Smooth muscle cell (in vitro differentiated cells): ENCODE measurements around the gene ATF4. TPM values are rescaled to one million over a fixed set of nuclear protein-coding genes. Genes with fewer than 3 reads are reported as not detected.

Experiments used
- DNase-seq: peaks from one replicate; lab custom pipeline; 2025; ENCODE audit not compliant: unreplicated experiment; lab: John Stamatoyannopoulos, UW
- H2AFZ ChIP-seq: fragments of 200-600 bp; sonication (generic); 2 replicates; pipeline ENCODE4 v1.6.0; 2016; ENCODE audit warnings: antibody characterized with exemption, low read depth, mild to moderate bottlenecking
- H3F3A ChIP-seq: fragments of 200-600 bp; sonication (generic); 2 replicates; pipeline ENCODE4 v1.6.0; 2017; ENCODE audit warnings: antibody characterized with exemption, low read depth
- H3K27ac ChIP-seq: fragments of 200-600 bp; sonication (generic); 2 replicates; pipeline ENCODE4 v1.5.1; 2016; ENCODE audit warnings: low read depth, mild to moderate bottlenecking
- H3K27me3 ChIP-seq: fragments of 200-600 bp; sonication (generic); 2 replicates; pipeline ENCODE4 v1.6.1; 2016; ENCODE audit warnings: low read depth, mild to moderate bottlenecking
- H3K36me3 ChIP-seq: fragments of 200-600 bp; sonication (generic); 2 replicates; pipeline ENCODE4 v1.5.1; 2016; ENCODE audit warnings: low read depth
- H3K4me1 ChIP-seq: fragments of 200-600 bp; sonication (generic); 2 replicates; pipeline ENCODE4 v1.5.1; 2016; ENCODE audit warnings: low read depth
- H3K4me2 ChIP-seq: fragments of 200-600 bp; sonication (generic); 2 replicates; pipeline ENCODE4 v1.6.0; 2016; ENCODE audit warnings: mild to moderate bottlenecking
- H3K4me3 ChIP-seq: fragments of 200-600 bp; sonication (generic); 2 replicates; pipeline ENCODE4 v1.5.1; 2016; ENCODE audit warnings: mild to moderate bottlenecking
- H3K79me2 ChIP-seq: fragments of 200-600 bp; sonication (generic); 2 replicates; pipeline ENCODE4 v1.6.0; 2016; ENCODE audit warnings: low read depth, mild to moderate bottlenecking
- H3K9ac ChIP-seq: fragments of 200-600 bp; sonication (generic); 2 replicates; pipeline ENCODE4 v1.6.0; 2016; ENCODE audit warnings: low read depth
- H3K9me3 ChIP-seq: fragments of 200-600 bp; sonication (generic); replicated peaks from 2 replicates; pipeline ENCODE4 v1.5.1; 2016; ENCODE audit warnings: low read depth
- H4K20me1 ChIP-seq: fragments of 200-600 bp; sonication (generic); 2 replicates; pipeline ENCODE4 v1.6.0; 2016; ENCODE audit warnings: low read depth
- WGBS: methylation state at CpG from one replicate; pipeline ENCODE4 v1.1.7; 2016; ENCODE audit warnings: low lambda C conversion rate; 5-methylcytosine and 5-hydroxymethylcytosine counted together
- polyA plus RNA-seq: library from polyadenylated mRNA; unstranded; fragments of >200 nt; fragmentation: Nextera tagmentation; extraction: Ambion mirVana; gene quantifications from 2 replicates; pipeline ENCODE4 v1.2.1, GENCODE V29; 2016
- total RNA-seq: library from RNA; depleted of rRNA; stranded (reverse); fragments of >200 nt; gene quantifications from 2 replicates; pipeline ENCODE4 v1.2.3, GENCODE V29; 2014
- TF ChIP-seq, protein P1 (sequence below): fragments of 200-600 bp; sonication (generic); IDR thresholded peaks from 2 replicates; pipeline ENCODE4 v1.5.1; 2017; ENCODE audit warnings: borderline replicate concordance, mild to moderate bottlenecking, antibody characterized with exemption; ENCODE audit not compliant: insufficient read depth, poor library complexity, severe bottlenecking

ATF4 gene
- total and polyA plus RNA-seq, 2 experiments from 2014 or later = 288 to 421 TPM

DNA sequence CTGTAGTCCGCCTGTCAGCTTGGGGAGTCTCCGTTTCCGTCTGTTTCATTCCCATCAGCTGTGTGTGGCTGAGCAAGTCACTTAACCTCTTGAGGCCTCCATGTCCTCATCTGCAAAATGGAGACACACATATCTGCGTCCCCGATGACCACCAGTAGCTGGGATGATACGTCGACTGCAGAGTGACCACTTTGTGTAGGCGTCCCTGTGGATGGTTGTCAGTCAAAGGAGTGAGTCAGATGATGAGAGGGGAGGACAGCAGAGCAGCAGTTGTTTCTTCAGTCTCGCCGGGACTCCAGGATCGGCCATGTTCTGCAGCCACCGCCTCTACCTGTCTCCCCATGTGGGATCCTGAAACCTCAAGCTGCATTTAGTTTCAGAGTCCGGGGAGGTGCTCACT lies 43.7 kb upstream of the ATF4 start:
- TF ChIP-seq, protein P1, sequence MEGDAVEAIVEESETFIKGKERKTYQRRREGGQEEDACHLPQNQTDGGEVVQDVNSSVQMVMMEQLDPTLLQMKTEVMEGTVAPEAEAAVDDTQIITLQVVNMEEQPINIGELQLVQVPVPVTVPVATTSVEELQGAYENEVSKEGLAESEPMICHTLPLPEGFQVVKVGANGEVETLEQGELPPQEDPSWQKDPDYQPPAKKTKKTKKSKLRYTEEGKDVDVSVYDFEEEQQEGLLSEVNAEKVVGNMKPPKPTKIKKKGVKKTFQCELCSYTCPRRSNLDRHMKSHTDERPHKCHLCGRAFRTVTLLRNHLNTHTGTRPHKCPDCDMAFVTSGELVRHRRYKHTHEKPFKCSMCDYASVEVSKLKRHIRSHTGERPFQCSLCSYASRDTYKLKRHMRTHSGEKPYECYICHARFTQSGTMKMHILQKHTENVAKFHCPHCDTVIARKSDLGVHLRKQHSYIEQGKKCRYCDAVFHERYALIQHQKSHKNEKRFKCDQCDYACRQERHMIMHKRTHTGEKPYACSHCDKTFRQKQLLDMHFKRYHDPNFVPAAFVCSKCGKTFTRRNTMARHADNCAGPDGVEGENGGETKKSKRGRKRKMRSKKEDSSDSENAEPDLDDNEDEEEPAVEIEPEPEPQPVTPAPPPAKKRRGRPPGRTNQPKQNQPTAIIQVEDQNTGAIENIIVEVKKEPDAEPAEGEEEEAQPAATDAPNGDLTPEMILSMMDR = no peak
- Histone ChIP-seq H4K20me1 (peaks cover 98% of the 10 kb centered on the region), H3K9me3 (no peaks in the 10 kb centered on the region), H3K79me2 (peaks cover 19% of the 10 kb centered on the region), H3K4me3 (no peak overlapping the region), H3K9ac (no peak overlapping the region), H3K27me3 (no peaks in the 10 kb centered on the region), H3K36me3 (no peaks in the 10 kb centered on the region), H3F3A (peaks cover 24% of the 10 kb centered on the region), H3K4me1 (peaks cover 30% of the 10 kb centered on the region), H3K4me2 (no peak overlapping the region), H3K27ac (no peak overlapping the region), H2AFZ (no peak overlapping the region)
- DNase-seq = no peak
- WGBS = 83% methylated on average over 13 of the region's 13 CpGs

DNA sequence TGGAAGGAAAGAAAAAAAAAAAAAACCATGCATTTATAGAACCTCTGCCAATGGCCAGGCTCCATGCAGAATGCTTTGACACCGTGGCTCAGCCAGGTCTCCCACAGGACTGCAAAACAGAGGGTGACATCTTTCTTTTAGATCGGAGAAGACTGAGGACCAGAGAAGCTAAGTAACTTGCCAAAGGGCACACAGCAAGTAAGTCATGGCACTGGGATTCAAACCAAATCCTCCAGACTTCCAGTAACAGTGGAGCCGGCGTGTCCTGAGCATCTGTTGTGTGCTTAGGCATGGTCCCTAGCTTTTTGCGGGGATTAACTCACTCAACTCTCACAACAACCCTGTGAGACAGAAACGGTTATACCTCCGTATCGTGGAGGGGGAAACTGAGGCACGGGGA lies 42.8 kb upstream of the ATF4 start:
- TF ChIP-seq, protein P1 = no peak
- no peak overlapping the region for H3K9ac ChIP-seq
- H3F3A ChIP-seq = peaks cover 17% of the 10 kb centered on the region
- no peak overlapping the region for H2AFZ ChIP-seq
- peaks cover 21% of the 10 kb centered on the region for H3K4me1 ChIP-seq
- H3K4me3 ChIP-seq = no peak overlapping the region
- no peak for DNase-seq
- H3K36me3 ChIP-seq = no peaks in the 10 kb centered on the region
- 95% methylated on average over 9 of the region's 9 CpGs for WGBS
- no peaks in the 10 kb centered on the region for H3K9me3 ChIP-seq
- no peak overlapping the region for H3K4me2 ChIP-seq
- H3K27ac ChIP-seq = no peak overlapping the region
- no peaks in the 10 kb centered on the region for H3K27me3 ChIP-seq
- peaks cover 94% of the 10 kb centered on the region for H4K20me1 ChIP-seq
- peaks cover 19% of the 10 kb centered on the region for H3K79me2 ChIP-seq

DNA sequence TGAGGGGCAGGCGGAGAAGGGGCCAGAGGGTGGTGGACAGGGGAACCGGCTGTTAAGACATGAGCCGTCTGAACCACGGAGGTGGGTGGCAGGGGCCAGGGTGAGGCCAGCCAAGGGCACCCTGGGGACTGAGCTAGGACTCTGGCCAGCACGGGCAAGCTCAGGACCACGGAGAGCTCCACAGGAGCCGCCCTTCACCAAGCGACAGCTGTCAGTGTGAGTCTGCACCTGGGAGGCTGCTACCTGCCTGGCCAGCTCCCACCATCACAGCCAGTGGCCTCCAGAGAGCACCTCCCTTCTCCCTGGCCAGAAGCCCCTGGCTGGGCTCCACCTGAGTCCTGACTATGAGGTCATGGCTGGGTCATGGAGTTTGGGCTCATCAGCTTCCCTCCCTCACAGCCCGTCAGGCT lies 41.9 kb upstream of the ATF4 start:
- H4K20me1 ChIP-seq = peaks cover 85% of the 10 kb centered on the region
- H3K4me2 ChIP-seq = no peak overlapping the region
- DNase-seq = no peak
- TF ChIP-seq, protein P1 = no peak
- no peaks in the 10 kb centered on the region for H3K36me3 ChIP-seq
- peaks cover 19% of the 10 kb centered on the region for H3K79me2 ChIP-seq
- H3K9me3 ChIP-seq = no peaks in the 10 kb centered on the region
- H3K9ac ChIP-seq = no peak overlapping the region
- no peak overlapping the region for H3K27ac ChIP-seq
- H3K4me3 ChIP-seq = no peak overlapping the region
- H2AFZ ChIP-seq = no peak overlapping the region
- no peaks in the 10 kb centered on the region for H3K27me3 ChIP-seq
- H3K4me1 ChIP-seq = peaks cover 13% of the 10 kb centered on the region
- H3F3A ChIP-seq = peaks cover 10% of the 10 kb centered on the region
- 67% methylated on average over 9 of the region's 9 CpGs for WGBS

DNA sequence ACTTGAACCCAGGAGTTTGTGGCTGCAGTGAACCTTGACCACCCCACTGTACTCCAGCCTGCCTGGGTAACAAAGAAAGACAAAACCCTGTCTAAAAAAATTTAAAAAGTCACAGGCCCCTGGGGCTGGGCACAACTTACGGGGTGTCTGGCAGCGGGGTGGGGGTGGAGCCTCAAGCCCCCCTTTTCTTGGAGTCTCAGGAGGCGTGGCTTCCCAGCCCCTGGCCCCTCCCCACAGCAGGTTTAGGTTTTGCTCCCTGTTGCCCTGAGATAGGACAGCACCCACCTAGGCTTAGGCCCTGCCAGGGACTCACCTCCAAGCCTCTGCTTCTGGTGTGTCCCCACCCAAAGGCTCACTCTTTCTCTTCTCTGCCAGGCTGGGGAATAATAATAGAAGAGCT lies 41.1 kb upstream of the ATF4 start:
- Histone ChIP-seq H3K9ac (no peak overlapping the region), H3K4me1 (peaks cover 9% of the 10 kb centered on the region), H3K36me3 (no peaks in the 10 kb centered on the region), H4K20me1 (peaks cover 77% of the 10 kb centered on the region), H2AFZ (no peak overlapping the region), H3K4me3 (no peak overlapping the region), H3K79me2 (peaks cover 19% of the 10 kb centered on the region), H3K27ac (no peak overlapping the region), H3K9me3 (no peaks in the 10 kb centered on the region), H3K27me3 (no peaks in the 10 kb centered on the region), H3F3A (peaks cover 7% of the 10 kb centered on the region), H3K4me2 (no peak overlapping the region)
- TF ChIP-seq, protein P1 = no peak
- no peak for DNase-seq
- 91% methylated on average over 3 of the region's 3 CpGs for WGBS
